ENCODE data around the gene HSPA14.

HSPA14 gene

DNA sequence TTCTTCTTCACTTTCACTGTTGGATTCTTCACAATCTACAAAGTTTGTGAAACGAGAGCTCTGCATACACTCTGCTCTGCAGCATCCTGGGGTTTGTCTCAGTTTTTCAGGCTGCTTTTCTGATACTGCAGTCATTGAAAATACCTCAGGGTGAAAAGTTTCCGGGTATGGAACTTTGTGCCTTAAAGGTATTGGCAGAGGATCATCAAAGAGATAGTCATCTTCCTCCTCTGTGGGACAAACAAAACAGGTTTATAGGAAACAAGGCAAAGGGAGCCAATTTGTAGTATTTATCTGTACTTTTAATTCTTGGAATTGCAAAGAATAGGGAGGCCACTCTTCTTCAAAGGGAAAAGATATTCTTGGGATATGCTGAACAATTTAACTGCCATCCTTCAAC, 71.0 kb downstream of the HSPA14 start:
- peaks cover 95% of the 10 kb centered on the region for H3K36me3 ChIP-seq

DNA sequence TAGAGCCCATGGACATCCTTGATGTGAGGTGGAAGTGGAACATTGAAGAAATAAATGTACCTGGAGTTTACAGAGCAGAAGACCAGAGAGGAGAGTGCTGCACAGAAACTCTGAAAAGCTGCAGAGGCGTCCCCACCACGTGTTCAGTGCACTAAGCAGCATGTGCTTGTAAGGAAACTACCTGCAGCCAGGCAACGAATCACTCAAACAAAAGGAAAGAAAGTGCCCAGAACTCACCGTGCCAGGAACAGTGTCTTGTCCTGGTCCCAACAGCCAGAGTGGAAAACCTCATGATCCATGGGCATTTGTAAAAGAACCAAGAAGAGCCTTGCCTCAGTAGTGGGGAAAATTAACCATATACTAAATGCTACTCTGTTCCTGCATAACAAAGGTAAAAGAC, 72.8 kb downstream of the HSPA14 start:
- peaks cover 97% of the 10 kb centered on the region for H3K36me3 ChIP-seq

More for the DNA sequence above, 71.0 kb downstream of the HSPA14 start:
- H4K20me1 ChIP-seq = peaks cover 24% of the 10 kb centered on the region; the same call in 1 of the 2 replicates
- H3K4me1 ChIP-seq = no peaks in the 10 kb centered on the region
- no peak for TF ChIP-seq Cebpa-rat (IDR thresholded peaks at IDR 0.05)
- no peak overlapping the region for H3K4me2 ChIP-seq
- H3K9me3 ChIP-seq = peaks cover 37% of the 10 kb centered on the region
- H3K27me3 ChIP-seq = no peaks in the 10 kb centered on the region
- H3K4me3 ChIP-seq = no peak overlapping the region
- H3K9ac ChIP-seq = no peak overlapping the region
- H3K27ac ChIP-seq = no peak overlapping the region

DNA sequence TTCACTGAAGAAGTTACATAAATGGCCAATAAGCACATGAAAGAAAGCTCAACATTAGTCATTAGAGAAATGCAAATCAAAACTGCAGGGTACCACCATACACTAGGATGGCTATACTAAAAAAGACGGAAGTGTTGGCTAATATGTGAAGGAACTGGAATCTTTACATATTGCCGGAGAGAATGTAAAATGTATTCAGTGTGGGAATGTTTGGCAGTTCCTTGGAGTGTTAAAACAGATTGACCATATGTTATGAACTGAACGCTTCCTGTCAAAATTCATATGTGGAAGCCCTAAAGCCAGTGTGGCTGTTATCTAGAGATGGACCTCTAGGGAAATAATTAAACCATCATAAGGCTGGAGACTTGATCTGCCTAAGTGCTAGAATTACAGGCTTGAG, 73.7 kb downstream of the HSPA14 start:
- Histone ChIP-seq H3K9ac (no peak overlapping the region), H3K9me3 (peaks cover 55% of the 10 kb centered on the region), H3K36me3 (peaks cover 97% of the 10 kb centered on the region)

More for the DNA sequence above, 72.8 kb downstream of the HSPA14 start:
- Histone ChIP-seq H4K20me1 (peaks cover 24% of the 10 kb centered on the region; the same call in 1 of the 2 replicates), H3K4me1 (no peaks in the 10 kb centered on the region), H3K4me2 (no peak overlapping the region), H3K4me3 (no peak overlapping the region), H3K27ac (no peak overlapping the region), H3K9me3 (peaks cover 48% of the 10 kb centered on the region), H3K9ac (no peak overlapping the region), H3K27me3 (no peaks in the 10 kb centered on the region)
- no peak for TF ChIP-seq Cebpa-rat (IDR thresholded peaks at IDR 0.05)

DNA sequence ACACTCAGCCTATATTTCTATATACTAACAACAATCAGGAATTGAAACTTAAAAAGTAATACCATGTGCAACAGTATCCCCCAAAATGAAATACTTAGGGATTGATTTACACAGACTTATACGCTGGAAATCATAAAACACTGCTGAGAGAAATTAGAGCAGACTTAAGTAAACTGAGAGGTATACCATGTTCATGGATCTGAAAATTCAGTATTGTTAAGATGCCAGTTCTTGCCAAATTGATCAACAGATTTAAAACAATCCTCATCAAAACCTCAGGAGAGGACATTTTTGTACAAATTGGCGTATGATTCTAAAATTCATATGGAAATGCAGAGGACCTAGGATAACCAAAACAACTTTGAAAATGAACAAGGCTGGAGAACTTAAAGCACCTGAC, 78.5 kb downstream of the HSPA14 start:
- peaks cover 97% of the 10 kb centered on the region for H3K36me3 ChIP-seq
- no peaks in the 10 kb centered on the region for H4K20me1 ChIP-seq
- no peaks in the 10 kb centered on the region for H3K27me3 ChIP-seq
- H3K4me3 ChIP-seq = no peak overlapping the region
- peaks cover 62% of the 10 kb centered on the region for H3K9me3 ChIP-seq
- H3K9ac ChIP-seq = no peak overlapping the region
- H3K27ac ChIP-seq = no peak overlapping the region
- no peaks in the 10 kb centered on the region for H3K4me1 ChIP-seq
- H3K4me2 ChIP-seq = no peak overlapping the region
- TF ChIP-seq Cebpa-rat (IDR thresholded peaks at IDR 0.05) = no peak

More for the DNA sequence above, 73.7 kb downstream of the HSPA14 start:
- Histone ChIP-seq H3K4me1 (no peaks in the 10 kb centered on the region), H3K27me3 (no peaks in the 10 kb centered on the region), H4K20me1 (peaks cover 24% of the 10 kb centered on the region; the same call in 1 of the 2 replicates), H3K4me3 (no peak overlapping the region), H3K27ac (no peak overlapping the region), H3K4me2 (no peak overlapping the region)
- TF ChIP-seq Cebpa-rat (IDR thresholded peaks at IDR 0.05) = no peak

DNA sequence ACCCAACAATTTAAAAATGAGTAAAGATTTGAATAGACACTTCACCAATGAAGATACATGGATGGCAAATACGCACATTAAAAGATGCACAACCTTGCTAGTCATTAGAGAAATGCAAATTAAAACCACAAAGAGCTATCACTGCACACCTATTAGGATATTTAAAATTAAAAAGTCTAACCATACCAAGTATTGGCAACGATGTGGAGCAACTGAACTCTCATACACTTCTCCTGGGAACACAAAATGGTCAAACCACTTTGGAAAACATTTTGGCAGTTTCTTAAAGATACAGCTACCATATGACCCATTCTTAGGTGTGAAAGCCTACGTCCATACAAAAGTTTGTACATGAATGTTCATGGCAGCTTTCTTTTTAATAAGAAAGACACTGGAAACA, 79.7 kb downstream of the HSPA14 start:
- Histone ChIP-seq H4K20me1 (no peaks in the 10 kb centered on the region), H3K9me3 (peaks cover 58% of the 10 kb centered on the region), H3K4me3 (0 out of 2 replicates have a peak overlapping the region, but pooled peaks have one; percentile 18), H3K9ac (no peak overlapping the region), H3K27me3 (no peaks in the 10 kb centered on the region), H3K4me1 (no peaks in the 10 kb centered on the region), H3K27ac (no peak overlapping the region), H3K4me2 (no peak overlapping the region), H3K36me3 (peaks cover 97% of the 10 kb centered on the region)
- no peak for TF ChIP-seq Cebpa-rat (IDR thresholded peaks at IDR 0.05)

DNA sequence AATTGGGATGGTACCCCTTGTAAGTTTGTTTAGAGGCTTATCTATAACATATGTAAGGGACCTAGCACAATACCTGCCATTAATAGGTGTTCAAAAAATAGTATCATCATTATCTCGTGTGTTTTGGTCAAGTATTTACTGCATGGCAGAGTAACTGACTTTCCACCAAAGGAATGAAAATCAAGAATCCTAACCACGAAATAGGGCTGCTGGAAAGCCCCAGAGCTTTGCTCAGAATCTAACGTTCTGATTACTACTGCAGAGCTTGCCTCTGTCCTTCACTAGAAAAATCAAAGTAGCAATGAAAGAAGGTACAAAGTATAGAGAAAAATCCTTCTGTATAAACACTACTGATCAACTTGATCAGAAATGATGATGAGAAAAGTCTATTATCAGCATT, 80.9 kb downstream of the HSPA14 start:
- TF ChIP-seq Cebpa-rat (IDR thresholded peaks at IDR 0.05) = no peak
- peaks cover 97% of the 10 kb centered on the region for H3K36me3 ChIP-seq

More for the DNA sequence above, 80.9 kb downstream of the HSPA14 start:
- H3K4me2 ChIP-seq = no peak overlapping the region
- no peak overlapping the region for H3K9ac ChIP-seq
- no peak overlapping the region for H3K4me3 ChIP-seq
- no peaks in the 10 kb centered on the region for H3K4me1 ChIP-seq
- H3K9me3 ChIP-seq = peaks cover 51% of the 10 kb centered on the region
- H3K27ac ChIP-seq = no peak overlapping the region
- no peaks in the 10 kb centered on the region for H3K27me3 ChIP-seq
- H4K20me1 ChIP-seq = peaks cover 9% of the 10 kb centered on the region; the same call in 1 of the 2 replicates

Measured in BLaER1 (cell line).